HG03565 (cell line): ENCODE results near the gene KCNIP1.

Source experiments
- ATAC-seq: cut with Tn5 transposase; IDR thresholded peaks from one replicate; pipeline ENCODE4 v1.9.1; 2021; ENCODE audit warnings: mild to moderate bottlenecking, moderate library complexity; ENCODE audit not compliant: unreplicated experiment

The KCNIP1 gene

DNA sequence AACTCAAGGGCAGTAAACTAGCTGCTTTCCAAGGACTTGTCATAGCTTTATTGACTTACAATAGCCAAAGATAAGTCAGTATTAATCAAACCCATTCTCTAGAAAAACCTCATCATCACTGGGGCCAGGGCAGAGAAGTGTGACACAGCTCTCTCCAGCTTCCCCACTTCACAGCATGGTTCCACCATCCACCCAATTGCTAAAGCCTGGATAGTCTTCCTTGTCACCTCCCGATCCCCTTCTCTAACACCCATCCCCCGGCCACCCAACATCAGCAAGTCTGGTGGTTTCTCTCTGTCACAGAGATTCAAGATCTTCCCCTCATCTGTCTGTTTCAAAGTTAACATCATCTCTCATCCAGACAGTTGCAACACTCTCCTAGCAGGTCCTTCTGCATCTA lies 191.1 kb downstream of the KCNIP1 start:
- ATAC-seq: no peak

DNA sequence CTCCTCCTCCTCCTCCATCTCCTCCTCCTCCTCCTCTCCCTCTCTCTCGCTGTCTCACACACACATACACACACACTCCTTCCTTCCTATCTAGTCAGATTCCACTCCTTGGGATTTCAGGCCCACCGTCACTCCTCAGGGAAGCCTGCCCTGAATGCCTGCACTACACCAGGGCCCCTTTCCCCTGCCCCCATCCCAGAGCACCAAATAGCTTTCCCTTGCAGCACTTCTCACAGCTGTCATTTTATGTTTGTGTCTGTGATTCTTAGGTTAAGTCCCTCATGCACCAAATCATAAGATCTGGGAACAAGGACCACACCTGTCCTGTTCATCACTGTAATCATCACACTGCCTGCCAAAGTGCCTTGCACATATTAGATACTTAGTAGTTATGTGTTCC lies 193.2 kb downstream of the KCNIP1 start:
- ATAC-seq: no peak

- no peak for ATAC-seq
These were observed 196.7 kb downstream of the KCNIP1 start for GRCh38 chr5:170700503-170700902.

- no peak for ATAC-seq
These were observed 197.5 kb downstream of the KCNIP1 start for GRCh38 chr5:170701334-170701733.

- no peak for ATAC-seq
These were observed 200.8 kb downstream of the KCNIP1 start for GRCh38 chr5:170704417-170705192.

DNA sequence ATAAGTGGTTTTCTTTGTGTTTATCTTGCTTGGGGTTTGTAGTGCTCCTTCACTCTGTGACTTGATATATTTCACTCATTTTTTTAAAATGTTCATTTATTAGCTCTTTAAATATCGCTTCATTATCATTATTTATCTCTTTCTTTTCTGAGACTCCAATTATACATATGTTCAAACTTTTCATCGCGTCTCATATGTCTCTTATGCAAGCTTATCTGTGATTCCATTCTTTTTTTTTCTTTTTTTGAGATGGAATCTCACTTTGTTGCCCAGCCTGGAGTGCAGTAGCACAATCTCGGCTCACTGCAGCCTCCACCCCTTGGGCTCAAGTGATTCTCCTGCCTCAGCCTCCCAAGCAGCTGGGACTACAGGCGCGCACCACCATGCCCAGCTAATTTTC lies 205.8 kb downstream of the KCNIP1 start:
- no peak for ATAC-seq

- ATAC-seq: no peak
These were observed 207.5 kb downstream of the KCNIP1 start for GRCh38 chr5:170711300-170711699.

GRCh38 chr5:170715141-170715540 lies 211.3 kb downstream of the KCNIP1 start:
- no peak for ATAC-seq

DNA sequence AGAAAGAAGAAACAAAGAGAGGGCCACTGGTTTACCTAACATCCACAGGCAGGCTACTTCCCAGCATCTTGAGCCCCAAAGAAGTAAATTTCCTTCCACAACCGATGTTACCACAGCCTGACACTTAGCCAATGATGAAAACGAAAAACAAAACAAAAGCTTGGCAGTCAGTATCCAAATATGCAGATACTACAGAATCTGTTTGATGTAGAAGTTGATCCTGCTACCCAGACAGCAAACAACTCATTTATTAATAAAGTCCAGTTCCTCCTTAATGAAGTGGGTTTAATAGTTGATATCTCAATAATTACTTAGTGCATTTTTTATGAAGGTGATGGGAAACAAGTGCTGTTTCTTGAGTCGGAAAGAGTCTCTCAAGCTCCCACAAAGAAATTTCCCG lies 212.6 kb downstream of the KCNIP1 start:
- ATAC-seq: no peak

DNA sequence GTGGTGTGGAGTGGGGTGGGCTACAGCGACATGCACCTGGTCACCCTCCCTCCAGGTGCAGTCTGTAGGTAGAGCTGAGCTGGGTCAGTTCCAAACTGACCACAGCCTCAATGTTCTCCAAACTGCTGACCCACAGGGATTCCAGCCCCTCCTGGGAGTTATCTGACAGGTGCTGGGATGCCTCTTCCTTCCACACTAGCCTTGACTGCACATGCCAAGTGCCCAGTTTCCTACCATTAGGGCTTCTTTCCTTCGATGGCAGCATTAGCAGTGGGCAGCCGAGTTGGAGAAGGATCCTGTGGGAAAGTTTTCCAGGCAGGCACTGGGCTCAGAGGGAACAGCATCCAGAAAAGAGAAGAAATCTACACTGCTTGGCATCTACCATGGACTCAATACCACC lies 215.7 kb downstream of the KCNIP1 start:
- ATAC-seq: no peak

DNA sequence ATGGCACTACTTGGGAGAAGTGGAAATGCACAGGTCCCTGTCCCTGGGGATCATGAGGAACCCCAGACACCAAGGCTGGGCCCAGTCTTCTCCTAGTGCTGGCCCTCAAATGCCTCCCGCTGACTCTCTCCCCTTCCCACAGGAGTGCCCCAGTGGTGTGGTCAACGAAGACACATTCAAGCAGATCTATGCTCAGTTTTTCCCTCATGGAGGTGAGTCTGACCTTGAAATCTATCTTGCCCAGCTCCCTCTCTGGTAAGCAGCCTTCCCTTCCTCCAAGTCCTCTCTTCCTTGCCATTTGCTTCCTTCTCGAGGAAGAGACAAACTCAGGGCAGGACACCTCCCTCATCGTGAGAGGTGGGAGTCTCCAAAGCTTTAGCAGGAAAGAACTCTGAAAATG lies 216.4 kb downstream of the KCNIP1 start:
- ATAC-seq: no peak

GRCh38 chr5:170720984-170721383 lies 217.2 kb downstream of the KCNIP1 start:
- no peak for ATAC-seq

GRCh38 chr5:170721681-170722080 lies 217.9 kb downstream of the KCNIP1 start:
- no peak for ATAC-seq

DNA sequence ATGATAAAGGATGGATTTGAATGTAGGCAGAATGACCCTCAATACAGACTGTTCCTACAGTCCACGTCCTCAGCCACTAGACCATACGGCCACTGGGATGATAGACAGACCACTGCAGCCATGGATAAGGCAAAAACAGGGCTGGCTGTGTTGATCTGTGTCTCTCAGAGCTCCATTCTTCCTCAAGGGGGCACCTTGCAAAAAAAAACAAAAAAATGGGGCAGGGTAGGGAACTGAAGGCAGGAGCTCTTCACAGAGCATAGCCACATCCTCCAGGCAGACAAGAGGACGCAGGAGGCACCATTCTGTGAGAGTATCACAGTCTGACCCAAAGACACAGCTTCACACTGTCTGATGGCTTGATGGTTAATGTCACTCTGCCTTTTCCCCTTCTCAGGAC lies 218.5 kb downstream of the KCNIP1 start:
- ATAC-seq: no peak

- ATAC-seq: no peak
These were observed 227.2 kb downstream of the KCNIP1 start for GRCh38 chr5:170731052-170731451.

- no peak for ATAC-seq
These were observed 228.9 kb downstream of the KCNIP1 start for GRCh38 chr5:170732685-170733084.

DNA sequence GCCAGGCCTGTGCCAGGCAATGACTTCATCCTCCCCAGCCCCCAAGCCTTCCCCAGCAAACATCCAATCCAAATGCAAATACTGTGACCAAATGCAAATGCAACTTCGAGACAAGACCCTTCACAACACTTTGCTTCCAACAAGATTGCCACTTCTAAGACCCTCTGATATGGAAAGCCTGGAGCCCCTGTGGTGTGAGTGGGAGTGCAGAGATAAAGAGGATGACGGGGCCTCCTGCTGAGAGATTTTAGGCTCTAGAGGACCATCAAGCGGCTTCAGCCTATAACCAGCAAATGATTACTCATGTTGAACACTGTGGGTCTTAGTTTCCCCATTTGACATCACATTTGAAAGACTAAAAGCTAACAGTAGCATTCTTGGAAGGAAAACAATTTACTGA lies 233.1 kb downstream of the KCNIP1 start:
- ATAC-seq: no peak

DNA sequence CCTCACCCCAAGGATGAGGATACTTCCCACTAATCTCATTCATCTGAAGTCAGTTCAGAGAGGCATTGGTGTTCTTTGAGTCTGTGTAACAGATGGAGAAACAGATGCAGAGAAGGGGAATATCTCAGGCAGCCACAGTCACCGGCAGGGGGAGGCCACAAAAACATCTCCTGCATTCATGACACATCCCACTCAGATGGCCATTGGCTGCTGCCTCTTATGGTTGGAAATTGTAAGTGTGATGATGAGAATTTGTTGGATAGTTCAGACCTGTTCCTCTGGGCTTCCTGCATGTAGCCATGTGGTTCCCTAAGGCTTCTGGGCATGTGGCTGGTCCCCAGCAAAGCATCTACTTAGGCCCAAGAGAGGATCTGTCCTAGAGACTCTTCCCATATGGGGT lies 233.8 kb downstream of the KCNIP1 start:
- no peak for ATAC-seq

- ATAC-seq: no peak
These were observed 235.0 kb downstream of the KCNIP1 start for GRCh38 chr5:170738840-170739239.

GRCh38 chr5:170739446-170739845 lies 235.6 kb downstream of the KCNIP1 start:
- no peak for ATAC-seq

GRCh38 chr5:170740551-170741205 lies 236.9 kb downstream of the KCNIP1 start:
- ATAC-seq: no peak

GRCh38 chr5:170741801-170742200 lies 238.0 kb downstream of the KCNIP1 start:
- no peak for ATAC-seq

- no peak for ATAC-seq
These were observed 240.0 kb downstream of the KCNIP1 start for GRCh38 chr5:170743876-170744212.
